ENCODE data around the gene NUTM1. TPM values are rescaled to one million over a fixed set of nuclear protein-coding genes. Genes with fewer than 3 reads are reported as not detected.

NUTM1 gene
- total and polyA plus RNA-seq, 2 donors (not counting 1 experiment from before 2014, with no cell fraction given) = not detected

DNA sequence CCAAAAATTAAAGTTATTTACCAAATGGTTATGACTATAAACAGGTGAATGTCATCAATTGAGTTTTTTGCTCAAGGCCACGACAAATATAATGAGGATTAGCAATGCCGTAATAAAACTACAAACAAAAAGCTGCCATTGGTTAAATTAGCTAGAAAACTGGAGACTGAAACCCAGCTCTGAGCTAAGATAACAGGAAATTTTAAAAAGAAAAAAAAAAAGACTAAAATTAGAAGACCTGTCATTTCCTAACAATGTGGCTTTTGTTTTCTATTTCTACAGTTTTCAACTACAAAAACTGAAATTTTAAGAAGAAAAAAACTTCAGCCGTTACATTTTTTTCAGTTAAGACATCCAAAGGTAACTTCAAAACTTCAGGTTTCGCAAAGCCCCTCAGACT, 15.2 kb upstream of the NUTM1 start:
- peak overlapping the region; percentile 63 for H3K4me3 Mint-ChIP-seq

More for the DNA sequence above, 15.2 kb upstream of the NUTM1 start:
- Mint-ChIP-seq H3K27ac (peak overlapping the region; percentile 87), H3K4me1 (peaks cover 78% of the 10 kb centered on the region), H3K9me3 (ENCODE audit: insufficient read depth) (no peaks in the 10 kb centered on the region), H3K27me3 (no peaks in the 10 kb centered on the region)
- Histone ChIP-seq H3K79me2 (ENCODE audit: control insufficient read depth, insufficient read depth, low read length) (peaks cover 90% of the 10 kb centered on the region), H3K27ac (ENCODE audit: low read length in 2 of 2) (peak overlapping the region; percentile 63 to 87), H4K20me1 (ENCODE audit: control insufficient read depth, insufficient read depth, low read length, poor library complexity, severe bottlenecking) (no peaks in the 10 kb centered on the region), H3K4me2 (replicated peaks; ENCODE audit: low read depth, low read length, poor library complexity, severe bottlenecking) (peak overlapping the region; percentile 70), H3K4me3 (ENCODE audit: control extremely low read depth in 1 of 5, extremely low read depth in 1 of 5, insufficient read depth in 1 of 5, low read depth in 2 of 5, low read length in 4 of 5) (peak overlapping the region in 4 of 5 experiments; percentile 10 to 53 (median 21)), H3K9me3 (ENCODE audit: control extremely low read depth in 1 of 3, control insufficient read depth in 2 of 3, insufficient read depth in 1 of 3, low read length in 2 of 3) (peaks cover 0 to 6% (median 0%) of the 10 kb centered on the region in 3 donors), H3K36me3 (replicated peaks in 1 of 2; ENCODE audit: control extremely low read depth in 1 of 2, control insufficient read depth in 1 of 2, extremely low read depth in 1 of 2, insufficient read depth in 2 of 2, low read length in 1 of 2) (no peaks in the 10 kb centered on the region), H3K4me1 (ENCODE audit: control insufficient read depth in 2 of 2, insufficient read depth in 2 of 2, low read length in 2 of 2) (peaks cover 56 to 77% of the 10 kb centered on the region in 2 donors), H2AFZ (ENCODE audit: insufficient read depth, low read depth, low read length, poor library complexity, severe bottlenecking) (peak overlapping the region; percentile 16), H3K27me3 (replicated peaks in 1 of 4; ENCODE audit: control extremely low read depth in 1 of 4, control insufficient read depth in 3 of 4, insufficient read depth in 4 of 4, low read length in 3 of 4) (no peaks in the 10 kb centered on the region), H3K9ac (ENCODE audit: low read length) (peak overlapping the region; percentile 59)
- POLR2A ChIA-PET = interaction anchor here (0.7 to 2.7 kb wide), 3 partner anchors 7 to 10 kb away, joined by 4 to 11 read pairs (median 5); partner anchors contain the start of gene SLC12A6
- TF ChIP-seq CTCF (IDR thresholded peaks at IDR 0.05) = no peak
- TF ChIP-seq EZH2 (IDR thresholded peaks at IDR 0.05; ENCODE audit: borderline replicate concordance, insufficient read depth, low read depth, low read length, poor library complexity, severe bottlenecking) = no peak
- DNase-seq (no peak), ATAC-seq (ENCODE audit: low read depth) (no peak)
- intact Hi-C loops (cut with micrococcal nuclease) = no loop called here
- CTCF ChIA-PET = interaction anchor here (0.6 to 2.8 kb wide), 11 partner anchors 8 to 104 kb away, joined by 3 to 9 read pairs (median 6); partner anchors contain the start of genes LPCAT4, NOP10 and NUTM1
- WGBS (ENCODE audit: insufficient coverage) = no CpG with 5 or more reads among the region's 4 CpGs

Data from B cell (primary cell).